MM.1S (cell line): ENCODE results near the gene LSAMP.

ENCODE experiments used
- DNase-seq: peaks from one replicate; pipeline ENCODE4 v3.0.0-alpha.2; 2015
- H2AFZ ChIP-seq: fragments of 300-600 bp; sonication (generic); 2 replicates; pipeline ENCODE4 v1.6.0; 2016; ENCODE audit warnings: antibody characterized with exemption, low read length
- H3F3A ChIP-seq: fragments of 300-600 bp; sonication (generic); 2 replicates; pipeline ENCODE4 v1.6.1; 2016; ENCODE audit warnings: mild to moderate bottlenecking, antibody characterized with exemption, low read length, moderate library complexity, mixed read lengths; ENCODE audit not compliant: insufficient read depth
- H3K27ac ChIP-seq: fragments of 300-600 bp; sonication (generic); 2 replicates; pipeline ENCODE4 v1.5.1; 2016; ENCODE audit warnings: mild to moderate bottlenecking, low read length
- H3K27me3 ChIP-seq: fragments of 300-600 bp; sonication (generic); replicated peaks from 2 replicates; pipeline ENCODE4 v1.6.0; 2016; ENCODE audit warnings: low read length; ENCODE audit not compliant: insufficient read depth
- H3K36me3 ChIP-seq: fragments of 300-600 bp; sonication (generic); replicated peaks from 2 replicates; pipeline ENCODE4 v1.6.1; 2016; ENCODE audit warnings: mild to moderate bottlenecking, low read length, mixed read lengths; ENCODE audit not compliant: insufficient read depth
- H3K4me1 ChIP-seq: fragments of 300-600 bp; sonication (generic); 2 replicates; pipeline ENCODE4 v1.6.1; 2016; ENCODE audit warnings: low read length, mixed read lengths
- H3K4me2 ChIP-seq: fragments of 300-600 bp; sonication (generic); 2 replicates; pipeline ENCODE4 v1.6.0; 2016; ENCODE audit warnings: low read depth, low read length
- H3K4me3 ChIP-seq: fragments of 300-600 bp; sonication (generic); 2 replicates; pipeline ENCODE4 v1.5.1; 2016; ENCODE audit warnings: low read length, mixed read lengths
- H3K79me2 ChIP-seq: fragments of 300-600 bp; sonication (generic); 2 replicates; pipeline ENCODE4 v1.6.1; 2016; ENCODE audit warnings: mixed run types, low read length, mixed read lengths
- H3K9ac ChIP-seq: fragments of 300-600 bp; sonication (generic); 2 replicates; pipeline ENCODE4 v1.6.1; 2016; ENCODE audit warnings: low read length, mixed read lengths
- H3K9me2 ChIP-seq: fragments of 300-600 bp; sonication (generic); replicated peaks from 2 replicates; pipeline ENCODE4 v1.6.1; 2016; ENCODE audit warnings: mild to moderate bottlenecking, low read length, mixed read lengths; ENCODE audit not compliant: insufficient read depth
- H3K9me3 ChIP-seq: fragments of 300-600 bp; sonication (generic); replicated peaks from 2 replicates; pipeline ENCODE4 v1.6.1; 2016; ENCODE audit warnings: mild to moderate bottlenecking, low read length, mixed read lengths; ENCODE audit not compliant: insufficient read depth
- H4K20me1 ChIP-seq: fragments of 300-600 bp; sonication (generic); 2 replicates; pipeline ENCODE4 v1.6.1; 2016; ENCODE audit warnings: mild to moderate bottlenecking, low read length, moderate library complexity, mixed read lengths; ENCODE audit not compliant: insufficient read depth
- EZH2 ChIP-seq: fragments of 300-600 bp; sonication (generic); optimal IDR thresholded peaks from 2 replicates; pipeline ENCODE3; 2017; ENCODE audit warnings: low read depth, mild to moderate bottlenecking, antibody characterized with exemption, low read length, mixed read lengths
- EZH2phosphoT487 ChIP-seq: fragments of 300-600 bp; sonication (generic); IDR thresholded peaks from 2 replicates; pipeline ENCODE4 v1.6.1; 2018; ENCODE audit warnings: antibody characterized with exemption, low read length
- TF ChIP-seq, protein P1 (sequence below): fragments of 300-600 bp; sonication (generic); IDR thresholded peaks from 2 replicates; pipeline ENCODE4 v1.5.1; 2016; ENCODE audit warnings: antibody characterized with exemption, low read length, mixed read lengths

LSAMP gene

DNA sequence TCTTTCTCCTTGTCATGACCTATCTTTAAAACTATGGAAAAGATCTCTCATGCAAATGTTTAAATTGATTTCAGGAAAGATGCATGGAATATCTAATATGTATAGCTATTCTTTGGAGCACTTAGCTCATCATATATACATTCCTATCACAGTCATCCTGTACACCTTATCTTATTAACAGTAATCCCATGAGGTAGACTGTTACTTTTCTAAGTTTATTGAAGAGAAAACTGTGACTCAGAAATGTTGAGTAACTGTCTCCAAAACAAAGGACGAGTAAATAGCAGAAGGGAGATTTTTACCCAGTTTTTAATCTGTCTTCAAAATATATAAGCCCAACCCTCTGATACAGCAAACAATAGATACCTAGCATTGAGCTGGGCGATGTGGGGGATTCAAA, 513.7 kb downstream of the LSAMP start:
- Histone ChIP-seq H3K9me2 (no peaks in the 10 kb centered on the region), H3K36me3 (no peaks in the 10 kb centered on the region), H3K79me2 (no peaks in the 10 kb centered on the region), H4K20me1 (no peaks in the 10 kb centered on the region), H3K27ac (no peak overlapping the region), H3K4me2 (no peak overlapping the region), H3K27me3 (no peaks in the 10 kb centered on the region), H3K4me3 (no peak overlapping the region), H3K4me1 (no peaks in the 10 kb centered on the region), H3K9me3 (no peaks in the 10 kb centered on the region), H3F3A (no peaks in the 10 kb centered on the region), H2AFZ (no peak overlapping the region), H3K9ac (no peak overlapping the region)
- TF ChIP-seq EZH2phosphoT487 = no peak
- TF ChIP-seq, protein P1, sequence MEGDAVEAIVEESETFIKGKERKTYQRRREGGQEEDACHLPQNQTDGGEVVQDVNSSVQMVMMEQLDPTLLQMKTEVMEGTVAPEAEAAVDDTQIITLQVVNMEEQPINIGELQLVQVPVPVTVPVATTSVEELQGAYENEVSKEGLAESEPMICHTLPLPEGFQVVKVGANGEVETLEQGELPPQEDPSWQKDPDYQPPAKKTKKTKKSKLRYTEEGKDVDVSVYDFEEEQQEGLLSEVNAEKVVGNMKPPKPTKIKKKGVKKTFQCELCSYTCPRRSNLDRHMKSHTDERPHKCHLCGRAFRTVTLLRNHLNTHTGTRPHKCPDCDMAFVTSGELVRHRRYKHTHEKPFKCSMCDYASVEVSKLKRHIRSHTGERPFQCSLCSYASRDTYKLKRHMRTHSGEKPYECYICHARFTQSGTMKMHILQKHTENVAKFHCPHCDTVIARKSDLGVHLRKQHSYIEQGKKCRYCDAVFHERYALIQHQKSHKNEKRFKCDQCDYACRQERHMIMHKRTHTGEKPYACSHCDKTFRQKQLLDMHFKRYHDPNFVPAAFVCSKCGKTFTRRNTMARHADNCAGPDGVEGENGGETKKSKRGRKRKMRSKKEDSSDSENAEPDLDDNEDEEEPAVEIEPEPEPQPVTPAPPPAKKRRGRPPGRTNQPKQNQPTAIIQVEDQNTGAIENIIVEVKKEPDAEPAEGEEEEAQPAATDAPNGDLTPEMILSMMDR = no peak
- TF ChIP-seq EZH2 = no peak
- DNase-seq = no peak

DNA sequence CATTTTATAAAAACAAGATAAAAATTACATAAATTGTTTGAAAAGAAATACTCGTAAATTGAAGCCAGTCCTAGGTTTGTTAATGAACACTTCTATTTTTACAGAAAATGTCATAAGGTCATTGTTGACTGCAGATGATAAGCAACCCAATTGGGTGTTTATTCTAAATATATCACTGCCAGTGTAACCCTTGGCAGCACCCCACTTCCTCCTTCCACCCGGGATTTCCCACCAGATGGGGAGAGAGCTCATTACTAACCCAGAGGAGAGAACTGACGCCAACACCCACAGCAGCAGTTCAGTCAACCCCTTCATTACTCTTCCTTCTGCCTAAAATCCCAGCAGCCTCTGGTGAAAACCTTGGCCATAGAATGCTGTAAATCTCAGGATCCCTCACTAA, 514.4 kb downstream of the LSAMP start:
- Histone ChIP-seq H3K4me3 (no peak overlapping the region), H3K9me2 (no peaks in the 10 kb centered on the region), H3K9ac (no peak overlapping the region), H3K27ac (no peak overlapping the region), H2AFZ (no peak overlapping the region), H3K27me3 (no peaks in the 10 kb centered on the region), H4K20me1 (no peaks in the 10 kb centered on the region), H3K4me1 (no peaks in the 10 kb centered on the region), H3F3A (no peaks in the 10 kb centered on the region), H3K4me2 (no peak overlapping the region), H3K9me3 (no peaks in the 10 kb centered on the region), H3K36me3 (no peaks in the 10 kb centered on the region), H3K79me2 (no peaks in the 10 kb centered on the region)
- TF ChIP-seq, protein P1 = no peak
- no peak for TF ChIP-seq EZH2
- no peak for TF ChIP-seq EZH2phosphoT487
- DNase-seq = no peak

DNA sequence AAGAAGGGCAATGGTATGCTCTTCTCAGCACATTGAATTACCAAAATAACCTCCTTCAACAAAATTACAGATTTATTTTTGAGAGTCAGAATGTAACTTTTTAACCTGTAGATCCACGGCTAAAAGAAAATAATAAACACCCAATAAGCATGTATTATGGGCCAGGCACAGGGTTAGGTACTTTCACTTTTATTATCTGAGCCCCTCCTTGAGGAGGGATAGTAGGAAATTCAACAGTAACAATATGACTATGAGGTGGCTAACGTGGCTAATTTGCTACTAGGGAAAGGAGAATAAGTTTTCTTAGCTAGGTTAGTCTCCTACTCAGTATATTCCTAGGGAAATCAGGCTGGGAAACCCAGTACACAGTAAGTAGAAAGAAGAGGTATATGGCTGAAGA, 515.1 kb downstream of the LSAMP start:
- H3K27ac ChIP-seq = no peak overlapping the region
- no peaks in the 10 kb centered on the region for H3K27me3 ChIP-seq
- no peak overlapping the region for H3K4me2 ChIP-seq
- H3K36me3 ChIP-seq = no peaks in the 10 kb centered on the region
- no peaks in the 10 kb centered on the region for H3K9me2 ChIP-seq
- TF ChIP-seq, protein P1 = no peak
- TF ChIP-seq EZH2 = no peak
- TF ChIP-seq EZH2phosphoT487 = no peak
- H2AFZ ChIP-seq = no peak overlapping the region
- no peak for DNase-seq
- no peaks in the 10 kb centered on the region for H3K9me3 ChIP-seq
- no peaks in the 10 kb centered on the region for H3K79me2 ChIP-seq
- H3K4me3 ChIP-seq = no peak overlapping the region
- no peaks in the 10 kb centered on the region for H3F3A ChIP-seq
- no peak overlapping the region for H3K9ac ChIP-seq
- no peaks in the 10 kb centered on the region for H4K20me1 ChIP-seq
- H3K4me1 ChIP-seq = no peaks in the 10 kb centered on the region

DNA sequence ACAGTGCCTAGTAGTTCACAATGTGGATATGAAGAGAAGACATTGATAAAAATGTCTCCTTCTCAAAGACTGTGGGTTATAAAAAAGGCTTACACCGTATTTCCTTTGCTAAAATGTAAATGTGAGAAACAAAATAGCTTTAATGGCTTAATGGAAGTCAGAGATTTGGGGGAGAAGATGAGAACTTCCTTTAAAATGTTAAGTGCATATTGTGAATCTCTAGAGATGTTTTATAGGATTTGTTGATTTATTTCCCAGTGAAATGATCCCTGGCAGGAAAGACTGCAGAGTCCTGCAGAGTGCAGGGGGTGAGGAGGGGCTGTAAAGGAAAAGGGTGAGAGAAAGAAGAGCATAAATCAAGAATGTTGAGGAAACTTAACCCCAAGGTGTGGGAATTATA, 516.9 kb downstream of the LSAMP start:
- no peak for DNase-seq
- Histone ChIP-seq H4K20me1 (no peaks in the 10 kb centered on the region), H3K9me3 (no peaks in the 10 kb centered on the region), H3K79me2 (no peaks in the 10 kb centered on the region), H3K27me3 (no peaks in the 10 kb centered on the region), H3K4me3 (no peak overlapping the region), H2AFZ (no peak overlapping the region), H3K4me2 (no peak overlapping the region), H3K27ac (no peak overlapping the region), H3K4me1 (no peaks in the 10 kb centered on the region), H3F3A (no peaks in the 10 kb centered on the region), H3K9ac (no peak overlapping the region), H3K9me2 (no peaks in the 10 kb centered on the region), H3K36me3 (no peaks in the 10 kb centered on the region)
- TF ChIP-seq, protein P1 = no peak
- TF ChIP-seq EZH2phosphoT487 (no peak), EZH2 (no peak)
